ENCODE results near the gene UQCR10.

Gene UQCR10

GRCh38 chr22:29758959-29759358 lies 8.2 kb upstream of the UQCR10 start:
- no peak for DNase-seq (ENCODE audit: insufficient read length, low spot score)
- no peak for FAIRE-seq

GRCh38 chr22:29762263-29762662 lies 4.9 kb upstream of the UQCR10 start:
- FAIRE-seq, result no peak
- DNase-seq (ENCODE audit: insufficient read length, low spot score), result no peak

- FAIRE-seq (no peak), DNase-seq (ENCODE audit: insufficient read length, low spot score) (no peak)
Observed at GRCh38 chr22:29765905-29766631, 1.1 kb upstream of the UQCR10 start.

GRCh38 chr22:29766632-29767170 lies 468 bp upstream of the UQCR10 start, which contains the start of gene ZMAT5:
TSS of gene ZMAT5 (minus strand) at chr22:29767007. CDS start at chr22:29748544, 18,463 bp downstream.
- FAIRE-seq (peak; percentile 99), DNase-seq (ENCODE audit: insufficient read length, low spot score) (peak; percentile 96)

- FAIRE-seq (no peak), DNase-seq (ENCODE audit: insufficient read length, low spot score) (no peak)
Observed at GRCh38 chr22:29768052-29768693, 1.0 kb downstream of the UQCR10 start.

DNA sequence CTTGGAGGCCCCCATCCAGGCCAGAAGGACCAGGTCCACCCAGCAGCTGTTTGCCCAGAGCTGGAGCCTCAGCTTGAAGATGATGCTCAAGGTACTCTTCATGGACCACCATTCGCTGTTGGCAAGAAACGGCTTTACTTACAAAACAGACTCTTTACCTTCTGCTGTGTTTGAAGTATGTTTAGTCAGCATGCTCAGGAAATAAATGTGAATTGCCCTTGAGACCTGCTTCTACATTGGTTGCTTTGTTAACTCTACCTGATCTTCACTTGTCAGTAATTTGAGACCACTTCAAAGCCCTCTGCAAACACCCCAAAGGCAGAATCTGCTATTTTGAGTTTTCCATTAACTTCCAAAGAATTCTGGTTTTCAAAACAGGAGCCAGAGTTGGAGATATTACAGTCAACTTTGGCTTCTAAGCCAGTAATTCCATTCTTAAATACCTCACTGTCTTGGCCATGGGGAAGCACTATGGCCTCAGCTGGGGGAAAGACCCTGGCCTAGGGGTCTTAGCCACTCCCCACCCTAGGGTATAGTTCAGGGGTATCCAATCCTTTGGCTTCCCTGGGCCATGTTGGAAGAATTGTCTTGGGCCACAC lies 2.7 kb downstream of the UQCR10 start:
- DNase-seq (ENCODE audit: insufficient read length, low spot score) (no peak), FAIRE-seq (no peak)

- FAIRE-seq, result no peak
- no peak for DNase-seq (ENCODE audit: insufficient read length, low spot score)
Observed at GRCh38 chr22:29772170-29772641, 5.0 kb downstream of the UQCR10 start.

- FAIRE-seq (no peak), DNase-seq (ENCODE audit: insufficient read length, low spot score) (no peak)
Observed at GRCh38 chr22:29773233-29773632, 6.1 kb downstream of the UQCR10 start.

- no peak for DNase-seq (ENCODE audit: insufficient read length, low spot score)
- no peak for FAIRE-seq
Observed at GRCh38 chr22:29780220-29780619, 13.1 kb downstream of the UQCR10 start.

DNA sequence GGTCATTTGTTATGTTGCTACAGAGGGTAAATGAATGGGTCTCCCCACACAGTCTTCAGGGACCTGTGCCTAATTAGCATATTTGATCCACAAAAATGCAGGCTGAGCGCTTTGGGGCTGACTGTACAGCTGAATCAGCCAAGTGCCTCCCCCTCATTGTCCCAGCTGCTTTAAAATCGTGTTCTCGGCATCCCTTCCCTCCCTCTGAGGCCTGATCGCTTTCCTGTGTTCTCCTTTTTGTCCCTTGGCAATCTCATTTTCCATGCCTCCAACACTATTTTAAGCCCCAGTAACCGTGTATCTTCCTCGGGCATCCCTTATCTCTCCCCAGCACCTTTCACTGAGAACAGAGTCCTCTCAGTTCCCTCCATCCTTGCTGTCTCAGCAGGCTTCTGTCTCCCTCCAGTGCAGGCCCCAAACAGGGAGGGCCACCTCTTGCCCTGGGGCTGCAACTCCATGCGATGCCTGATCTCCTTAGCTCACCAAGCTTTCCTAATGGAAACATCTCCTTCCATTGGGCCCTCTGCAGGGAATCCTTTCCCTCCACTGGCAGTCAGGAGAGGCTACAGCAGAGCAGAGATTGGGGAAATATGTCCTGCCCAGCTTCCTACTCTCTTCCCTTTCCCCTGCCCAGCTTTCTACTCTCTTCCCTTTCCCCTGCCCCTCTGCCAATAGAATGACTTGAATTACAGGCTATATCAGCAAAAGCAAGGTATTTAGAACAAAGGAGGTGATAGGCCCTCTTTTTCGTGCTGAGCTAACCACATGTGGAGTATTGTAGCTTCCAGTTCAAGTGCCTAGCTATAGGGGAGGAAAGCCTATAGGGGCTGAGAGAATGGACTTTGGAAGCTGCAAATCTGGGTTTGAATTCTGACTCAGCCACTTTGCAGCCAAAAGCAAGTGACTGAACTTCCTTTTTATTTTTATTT lies 13.8 kb downstream of the UQCR10 start:
- no peak for FAIRE-seq
- DNase-seq (ENCODE audit: insufficient read length, low spot score), result no peak

- FAIRE-seq (no peak), DNase-seq (ENCODE audit: insufficient read length, low spot score) (no peak)
Observed at GRCh38 chr22:29782061-29782845, 15.1 kb downstream of the UQCR10 start.

DNA sequence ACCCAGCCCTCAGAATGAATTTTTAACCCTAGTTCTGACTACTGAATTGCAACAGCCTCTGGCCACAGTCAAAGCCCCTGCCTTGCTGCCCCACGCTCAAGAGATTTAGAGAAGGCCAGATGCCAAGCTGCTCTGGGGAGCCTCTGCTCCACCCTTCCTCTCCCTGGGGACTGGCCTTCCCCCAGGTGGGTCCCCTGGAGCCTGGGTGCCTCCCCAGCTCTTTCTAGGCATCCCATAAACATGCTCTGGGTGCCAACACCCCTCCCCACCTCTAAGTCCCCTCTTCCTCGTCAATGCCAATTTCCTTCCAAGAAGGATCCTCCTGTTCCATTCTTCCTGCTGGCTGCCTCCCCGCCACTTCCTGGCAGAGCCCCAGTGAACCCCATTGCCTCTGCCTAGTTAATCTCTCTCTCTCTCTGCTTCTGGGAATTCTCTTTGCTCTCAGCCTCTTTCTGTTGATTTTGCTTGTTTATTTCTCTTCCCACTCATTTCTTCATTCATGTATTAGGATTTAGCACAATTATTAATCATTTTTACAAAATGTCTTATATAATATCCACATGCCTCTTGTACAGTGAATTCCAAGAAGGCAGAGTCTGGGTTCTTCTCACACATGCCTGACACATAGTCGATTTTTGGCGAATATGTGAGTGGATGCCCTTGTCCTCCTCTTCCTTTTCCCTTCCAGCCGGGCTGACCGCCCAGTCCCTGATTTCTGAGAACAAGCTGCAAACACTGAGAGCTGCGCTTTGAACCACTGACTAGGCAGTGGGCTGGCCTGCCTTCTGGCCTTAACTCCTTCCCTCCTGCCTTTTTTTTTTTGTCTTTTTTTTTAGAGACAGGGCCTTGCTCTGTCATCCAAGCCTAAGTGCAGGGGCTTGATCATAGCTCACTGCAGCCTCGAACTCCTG lies 17.5 kb downstream of the UQCR10 start:
- FAIRE-seq (no peak), DNase-seq (ENCODE audit: insufficient read length, low spot score) (no peak)

DNA sequence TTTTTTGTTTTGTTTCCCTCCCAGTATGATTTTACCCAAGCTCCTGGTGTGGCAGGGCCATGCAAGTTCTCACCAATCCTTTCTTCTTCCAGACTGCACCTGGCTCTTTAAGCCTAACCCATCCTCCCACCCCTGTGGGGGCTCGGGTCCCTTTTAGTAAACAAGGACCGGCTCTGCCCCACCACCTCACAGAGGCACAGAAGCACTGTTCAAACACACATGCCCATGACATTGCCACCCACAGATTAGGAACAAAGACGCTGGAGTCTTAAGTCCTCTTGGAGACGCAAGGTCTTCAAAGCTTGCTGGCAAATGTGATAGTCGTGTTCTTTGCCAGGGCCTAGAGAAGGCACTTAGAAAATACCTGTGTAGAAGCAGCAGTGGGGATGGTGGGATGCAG lies 18.9 kb downstream of the UQCR10 start:
- no peak for FAIRE-seq
- DNase-seq (ENCODE audit: insufficient read length, low spot score), result no peak

DNA sequence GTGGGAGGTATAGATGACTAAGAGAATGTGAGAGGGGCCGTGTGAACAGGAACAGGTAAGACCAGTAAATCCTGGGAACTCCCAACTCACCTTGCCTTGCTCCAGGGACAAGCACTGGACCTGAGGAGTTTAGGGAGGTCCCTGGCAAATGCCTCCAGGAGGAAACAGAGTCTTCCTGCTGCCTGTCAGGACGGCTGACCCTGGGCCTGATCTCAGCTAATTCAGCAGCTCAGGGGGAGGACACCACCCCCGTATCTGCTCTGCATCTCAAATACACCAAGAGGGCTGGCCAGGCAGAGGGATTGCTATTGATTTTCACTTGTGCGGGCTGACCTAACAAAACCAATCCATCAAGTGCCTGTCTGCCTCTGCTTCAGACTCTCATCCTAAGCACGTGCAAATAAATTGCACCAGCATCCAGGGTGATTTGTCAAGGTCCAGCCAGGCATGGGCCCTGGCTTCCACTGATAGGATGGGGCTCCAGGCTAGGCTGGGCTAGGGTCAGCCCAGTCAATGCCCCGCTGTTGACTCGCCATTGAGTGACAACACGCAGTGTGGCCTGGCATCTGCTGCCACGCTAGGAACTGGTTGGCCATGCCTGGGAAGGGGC lies 20.3 kb downstream of the UQCR10 start:
- DNase-seq (ENCODE audit: insufficient read length, low spot score) (no peak), FAIRE-seq (no peak)

GRCh38 chr22:29788339-29789279 lies 21.4 kb downstream of the UQCR10 start:
- DNase-seq (ENCODE audit: insufficient read length, low spot score) (no peak), FAIRE-seq (no peak)

DNA sequence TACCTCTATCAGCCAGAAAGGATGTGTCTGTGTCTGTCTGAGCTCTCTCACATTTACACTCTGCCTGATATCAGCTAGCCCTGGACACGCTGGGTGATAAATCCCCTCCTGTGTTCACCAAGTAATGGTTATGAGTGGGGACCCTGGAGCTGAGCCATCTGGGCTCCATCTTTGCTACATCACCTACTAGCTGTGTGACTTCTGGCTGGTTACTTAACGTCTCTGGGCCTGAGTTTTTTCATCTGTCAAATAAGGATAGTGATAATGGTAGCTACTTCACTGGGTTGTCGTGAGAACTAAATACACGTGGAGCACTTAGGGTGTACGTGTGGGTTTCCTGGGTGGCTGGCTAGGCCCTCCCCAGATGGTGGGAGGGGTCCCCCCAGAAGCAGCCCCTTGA lies 22.9 kb downstream of the UQCR10 start:
- DNase-seq (ENCODE audit: insufficient read length, low spot score) (no peak), FAIRE-seq (no peak)

DNA sequence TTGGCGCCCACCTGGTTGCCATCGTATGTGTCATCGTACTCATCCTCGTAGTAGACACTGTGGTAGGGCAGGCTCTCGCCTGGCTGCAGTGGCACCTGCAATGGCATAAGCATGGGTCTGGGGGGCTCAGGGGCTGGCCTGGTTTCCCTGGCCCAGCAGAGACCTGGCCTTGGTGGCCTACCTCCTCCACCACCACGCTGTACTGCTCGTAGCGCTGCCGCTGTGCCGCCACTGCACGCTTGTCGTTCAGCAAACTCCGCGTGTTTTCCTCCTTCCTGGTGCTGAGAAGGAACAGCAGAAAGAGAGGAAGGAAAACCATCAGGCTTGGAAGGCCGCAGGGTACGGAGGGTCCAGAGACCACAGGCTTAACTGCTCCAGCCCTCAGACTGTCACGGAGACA lies 26.2 kb downstream of the UQCR10 start:
- FAIRE-seq, result no peak
- no peak for DNase-seq (ENCODE audit: insufficient read length, low spot score)
